ENCODE data around the gene HJURP.
"Not testable (repeated sequence)": the region's sequence is repeated elsewhere in the genome, so short reads cannot be mapped to it uniquely, and the experiment has no call there.

The HJURP gene

GRCh38 chr2:233854241-233854981 lies at the start of gene HJURP:
HJURP (minus strand) TSS chr2:233854535; CDS start chr2:233854500, 35 bp downstream.
- peak; percentile 75 for DNase-seq (ENCODE audit: low read depth in 2 of 2)

- no peak for DNase-seq (ENCODE audit: low read depth in 2 of 2)
Measured at GRCh38 chr2:233901884-233902283, 47.5 kb upstream of the HJURP start.

GRCh38 chr2:233901367-233901766 lies 47.0 kb upstream of the HJURP start:
- no peak for DNase-seq (ENCODE audit: low read depth in 2 of 2)

- DNase-seq (ENCODE audit: low read depth in 2 of 2): not testable (repeated sequence)
Measured at GRCh38 chr2:233896253-233896652, 41.9 kb upstream of the HJURP start.

- DNase-seq (ENCODE audit: low read depth in 2 of 2): no peak
Measured at GRCh38 chr2:233892793-233893192, 38.5 kb upstream of the HJURP start.

- no peak for DNase-seq (ENCODE audit: low read depth in 2 of 2)
Measured at GRCh38 chr2:233882353-233882752, 28.0 kb upstream of the HJURP start.

- DNase-seq (ENCODE audit: low read depth in 2 of 2): not testable (repeated sequence)
Measured at GRCh38 chr2:233872125-233872524, 17.8 kb upstream of the HJURP start.

- DNase-seq (ENCODE audit: low read depth in 2 of 2): no peak
Measured at GRCh38 chr2:233871432-233871831, 17.1 kb upstream of the HJURP start.

GRCh38 chr2:233867993-233868532 lies 13.7 kb upstream of the HJURP start, which contains the start of gene MSL3B:
MSL3B (minus strand) TSS chr2:233868386.
- peak; percentile 32 to 34 for DNase-seq (ENCODE audit: low read depth in 2 of 2)

- DNase-seq (ENCODE audit: low read depth in 2 of 2): no peak
Measured at GRCh38 chr2:233866479-233866878, 12.1 kb upstream of the HJURP start.

GRCh38 chr2:233865838-233866237 lies 11.5 kb upstream of the HJURP start:
- DNase-seq (ENCODE audit: low read depth in 2 of 2): no peak

- no peak for DNase-seq (ENCODE audit: low read depth in 2 of 2)
Measured at GRCh38 chr2:233862261-233862768, 8.0 kb upstream of the HJURP start.

- DNase-seq (ENCODE audit: low read depth in 2 of 2): no peak
Measured at GRCh38 chr2:233858331-233858730, 4.0 kb upstream of the HJURP start.

GRCh38 chr2:233857511-233858141 lies 3.3 kb upstream of the HJURP start:
- peak; percentile 15 to 24 for DNase-seq (ENCODE audit: low read depth in 2 of 2)

GRCh38 chr2:233856184-233856583 lies 1.8 kb upstream of the HJURP start:
- no peak for DNase-seq (ENCODE audit: low read depth in 2 of 2)

GRCh38 chr2:233855345-233855744 lies 1.0 kb upstream of the HJURP start:
- no peak for DNase-seq (ENCODE audit: low read depth in 2 of 2)

GRCh38 chr2:233853883-233854240 lies 473 bp downstream of the HJURP start:
- DNase-seq (ENCODE audit: low read depth in 2 of 2): no peak

- DNase-seq (ENCODE audit: low read depth in 2 of 2): no peak
Measured at GRCh38 chr2:233853353-233853752, 982 bp downstream of the HJURP start.

- no peak for DNase-seq (ENCODE audit: low read depth in 2 of 2)
Measured at GRCh38 chr2:233852056-233852455, 2.3 kb downstream of the HJURP start.

- no peak for DNase-seq (ENCODE audit: low read depth in 2 of 2)
Measured at GRCh38 chr2:233851169-233851568, 3.2 kb downstream of the HJURP start.

GRCh38 chr2:233850745-233851144 lies 3.6 kb downstream of the HJURP start:
- DNase-seq (ENCODE audit: low read depth in 2 of 2): no peak

GRCh38 chr2:233849607-233850271 lies 4.6 kb downstream of the HJURP start:
- no peak for DNase-seq (ENCODE audit: low read depth in 2 of 2)
